NCI-H1105 treated with DMSO at 0.1 percent for 48 hours (cell line): ENCODE measurements around the gene PLAAT3.
"Not testable (repeated sequence)": the region's sequence is repeated elsewhere in the genome, so short reads cannot be mapped to it uniquely, and the experiment has no call there.

ENCODE experiments used
- DNase-seq: peaks from one replicate; lab custom pipeline; 2025; lab: John Stamatoyannopoulos, UW

The PLAAT3 gene

DNA sequence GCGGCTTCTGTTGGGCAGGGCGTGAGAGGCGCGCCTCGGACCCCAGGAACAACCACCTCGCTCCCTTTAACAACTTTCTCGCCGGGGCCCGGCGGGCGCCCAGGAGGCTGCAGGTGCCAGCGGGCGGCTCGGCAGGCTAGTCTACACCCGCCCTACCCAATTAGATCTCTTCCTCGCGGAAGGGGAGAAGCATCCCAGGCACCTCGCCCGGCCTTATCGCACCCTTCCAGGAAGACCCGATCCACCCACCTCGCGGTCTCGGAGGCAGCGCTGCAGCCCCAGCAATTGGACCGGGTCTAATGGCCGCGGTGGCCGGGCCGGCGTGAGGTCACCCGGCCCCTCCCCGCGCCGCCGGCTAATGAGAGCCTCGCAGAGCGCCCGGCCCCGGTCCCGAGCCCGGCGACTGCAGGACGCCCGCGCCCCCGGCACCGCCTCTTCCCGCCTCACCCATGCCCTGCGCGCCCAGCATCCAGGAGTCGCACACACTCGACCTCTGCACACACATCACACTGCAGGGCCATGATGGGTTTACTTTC lies at the start of gene PLAAT3:
PLAAT3 (minus strand) TSS at position 298 of the 536 bp plus-strand sequence. CDS start 419 bp downstream, outside the sequence.
- DNase-seq: peak; percentile 62

DNA sequence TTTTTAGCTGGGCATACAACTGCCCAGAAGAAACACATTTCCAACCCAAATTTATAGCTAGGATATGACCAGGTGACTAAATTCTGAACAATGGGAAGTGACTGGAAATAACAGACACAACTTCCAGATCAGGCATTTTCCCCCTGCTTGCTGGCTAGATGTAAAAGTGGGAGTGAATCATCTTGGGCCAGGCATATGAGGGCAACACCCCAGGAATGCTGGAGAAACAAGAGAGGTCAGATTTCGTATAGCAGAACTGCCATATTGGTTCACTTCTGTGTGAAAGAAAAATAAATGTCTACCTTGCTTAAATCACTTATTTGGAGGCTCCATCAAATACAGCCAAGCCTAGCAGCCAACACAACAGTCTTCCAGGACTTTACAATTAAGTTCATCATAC lies 49.6 kb upstream of the PLAAT3 start:
- no peak for DNase-seq

- no peak for DNase-seq
These were observed 46.7 kb upstream of the PLAAT3 start for GRCh38 chr11:63660972-63661371.

DNA sequence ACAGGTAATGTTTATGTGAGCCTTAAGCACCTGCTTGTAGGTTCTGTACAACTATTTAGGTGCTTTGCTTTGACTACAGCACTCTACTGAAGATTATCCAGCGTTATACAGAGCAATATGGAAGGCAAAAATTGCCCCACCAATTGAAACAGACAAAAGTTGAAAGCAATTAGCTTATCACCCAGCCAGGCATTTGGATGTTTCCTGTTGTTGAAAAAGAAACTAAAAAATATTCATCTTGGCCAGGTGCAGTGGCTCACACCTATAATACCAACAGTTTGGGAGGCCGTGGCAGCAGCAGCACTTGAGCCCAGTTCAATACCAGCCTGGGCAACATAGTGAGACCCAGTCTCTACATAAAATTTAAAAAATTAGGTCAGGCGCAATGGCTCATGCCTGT lies 38.4 kb upstream of the PLAAT3 start:
- no peak for DNase-seq

- DNase-seq: no peak
These were observed 29.0 kb upstream of the PLAAT3 start for GRCh38 chr11:63643205-63643604.

- no peak for DNase-seq
These were observed 27.5 kb upstream of the PLAAT3 start for GRCh38 chr11:63641727-63642126.

- DNase-seq: peak; percentile 37
These were observed 25.1 kb upstream of the PLAAT3 start for GRCh38 chr11:63639199-63639832.

- not testable (repeated sequence) for DNase-seq
These were observed 24.2 kb upstream of the PLAAT3 start for GRCh38 chr11:63638436-63638835.

GRCh38 chr11:63635762-63636465 lies 21.7 kb upstream of the PLAAT3 start:
- peak; percentile 51 for DNase-seq

- DNase-seq: no peak
These were observed 15.2 kb upstream of the PLAAT3 start for GRCh38 chr11:63629426-63629825.

- no peak for DNase-seq
These were observed 9.4 kb upstream of the PLAAT3 start for GRCh38 chr11:63623513-63624140.

- no peak for DNase-seq
These were observed 8.1 kb upstream of the PLAAT3 start for GRCh38 chr11:63622323-63622722.

GRCh38 chr11:63621071-63621470 lies 6.8 kb upstream of the PLAAT3 start:
- DNase-seq: no peak

- DNase-seq: no peak
These were observed 5.7 kb upstream of the PLAAT3 start for GRCh38 chr11:63619967-63620366.

- not testable (repeated sequence) for DNase-seq
These were observed 3.5 kb upstream of the PLAAT3 start for GRCh38 chr11:63617686-63618085.

GRCh38 chr11:63616953-63617352 lies 2.7 kb upstream of the PLAAT3 start:
- DNase-seq: no peak

- DNase-seq: peak; percentile 17
These were observed 607 bp downstream of the PLAAT3 start for GRCh38 chr11:63613517-63614135.

DNA sequence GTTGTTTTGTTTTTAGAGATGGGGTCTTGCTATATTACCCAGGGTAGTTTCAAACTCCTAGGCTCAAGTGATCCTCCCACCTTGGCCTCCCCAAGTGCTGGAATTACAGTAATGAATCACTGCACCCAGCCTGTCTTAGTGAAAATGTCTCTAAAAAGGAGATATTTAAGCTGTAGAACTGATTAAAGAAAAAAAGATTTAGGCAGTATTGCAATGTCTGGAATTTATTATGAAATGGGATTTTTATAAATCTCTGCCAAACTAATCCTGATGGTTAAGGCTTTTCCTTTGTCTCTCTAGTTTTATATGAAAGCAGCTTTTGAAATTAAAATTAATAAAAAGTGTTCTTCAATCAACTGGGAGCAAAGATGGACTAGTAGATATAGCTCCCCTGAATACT lies 2.1 kb downstream of the PLAAT3 start:
- no peak for DNase-seq

GRCh38 chr11:63611395-63611747 lies 2.9 kb downstream of the PLAAT3 start:
- DNase-seq: no peak

DNA sequence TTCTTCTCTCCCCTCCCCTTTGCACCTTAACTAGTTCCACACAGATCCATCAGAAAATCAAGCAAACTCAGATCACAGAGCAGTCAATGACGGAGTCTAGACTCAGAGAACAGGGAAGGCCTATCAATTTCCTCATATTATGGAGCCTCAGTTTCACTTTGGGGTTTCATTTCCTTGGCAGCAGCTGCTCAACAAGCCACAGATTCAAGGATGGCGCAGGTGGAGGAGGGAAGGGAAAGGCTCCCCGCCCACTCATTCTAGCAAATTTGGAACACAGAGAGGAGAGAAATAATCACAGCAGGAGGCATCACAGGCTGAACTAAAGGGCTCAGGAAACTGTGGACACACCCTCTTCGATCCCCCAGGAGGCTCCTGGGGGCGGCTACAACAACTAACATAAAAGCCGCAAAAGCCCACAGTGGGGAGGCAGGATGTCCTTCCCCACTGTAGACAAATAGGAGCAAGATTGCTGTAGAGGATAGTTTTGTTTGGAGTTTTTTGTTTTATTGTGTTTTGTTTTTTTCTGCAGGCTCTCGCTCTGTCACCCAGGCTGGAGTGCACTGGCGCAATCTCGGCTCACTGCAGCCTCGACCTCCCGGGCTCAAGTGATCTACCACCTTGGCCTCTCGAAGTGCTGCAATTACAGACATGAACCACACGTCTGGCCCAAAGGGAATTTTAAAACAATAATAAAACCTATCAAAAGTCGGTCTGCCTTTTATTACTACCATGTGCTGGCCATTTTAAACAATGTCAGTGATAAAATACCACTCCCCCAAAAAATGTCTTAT lies 3.4 kb downstream of the PLAAT3 start:
- DNase-seq: no peak

GRCh38 chr11:63609971-63610580 lies 4.2 kb downstream of the PLAAT3 start:
- DNase-seq: no peak
